Activated T-cell treated with anti-CD3 and anti-CD28 coated beads, Interleukin-2, amount 50 U/mL, for 48 hours (primary cell): Measurements from ENCODE around the gene CCNI2.

Experiments used
- DNase-seq, 2 experiments: peaks; one replicate each; pipeline ENCODE4 v3.0.0-alpha.2; 2020

Gene CCNI2

DNA sequence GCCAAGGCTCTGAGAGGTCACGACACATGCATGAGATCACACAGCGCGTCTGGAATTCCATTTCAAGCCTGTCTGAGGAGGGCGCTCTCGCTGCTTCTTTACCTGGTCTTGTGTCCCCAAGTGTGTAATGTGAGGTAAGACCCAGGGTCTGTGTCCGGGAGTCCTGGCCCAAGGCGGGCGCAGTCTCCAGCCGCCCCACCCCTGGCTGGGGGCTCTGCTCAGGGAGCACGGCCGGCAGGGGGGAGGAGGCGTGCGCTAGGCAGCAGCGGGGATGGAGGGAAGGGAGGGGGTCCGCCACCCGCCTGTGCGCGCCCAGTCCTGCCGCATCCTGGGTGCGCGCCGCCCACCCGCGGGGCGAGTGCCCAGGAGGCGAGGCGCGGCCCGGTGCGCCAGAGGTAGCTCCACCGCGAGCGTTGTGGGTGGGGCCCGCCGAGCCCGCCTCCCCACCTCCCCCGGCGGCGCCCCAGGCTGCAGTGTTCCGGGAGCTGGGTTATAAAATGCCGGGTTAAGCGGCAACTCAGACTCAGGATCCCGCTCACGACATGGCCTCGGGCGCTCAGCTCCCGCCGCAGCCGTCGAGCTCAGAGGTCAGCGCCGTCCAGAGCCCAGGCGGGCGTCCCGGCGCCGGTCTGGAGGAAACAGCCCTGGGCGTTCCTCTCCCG, at the start of gene CCNI2:
CCNI2 (plus strand) TSS at position 473 of the 662 bp plus-strand sequence; CDS start at position 543, 70 bp downstream.
- DNase-seq = peak; percentile 63 to 73

DNA sequence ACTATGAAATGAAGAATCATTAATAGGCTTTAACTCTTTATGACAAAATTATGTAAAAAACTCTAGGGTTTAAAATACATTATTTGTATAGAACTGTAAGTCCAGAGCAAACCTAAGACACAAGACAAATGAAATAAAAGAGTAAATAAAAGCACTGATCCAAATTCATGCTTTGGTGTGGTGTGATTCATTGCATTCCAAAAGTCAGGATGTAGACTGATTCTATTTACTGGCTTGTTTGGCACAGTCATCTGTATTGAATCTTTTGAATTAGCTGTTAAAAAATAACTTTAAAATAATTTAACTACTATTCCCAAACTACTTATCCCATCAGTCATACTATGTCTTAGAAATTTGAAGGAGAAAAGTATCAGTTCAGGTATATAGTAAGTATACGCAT, 42.4 kb upstream of the CCNI2 start:
- no peak for DNase-seq

DNA sequence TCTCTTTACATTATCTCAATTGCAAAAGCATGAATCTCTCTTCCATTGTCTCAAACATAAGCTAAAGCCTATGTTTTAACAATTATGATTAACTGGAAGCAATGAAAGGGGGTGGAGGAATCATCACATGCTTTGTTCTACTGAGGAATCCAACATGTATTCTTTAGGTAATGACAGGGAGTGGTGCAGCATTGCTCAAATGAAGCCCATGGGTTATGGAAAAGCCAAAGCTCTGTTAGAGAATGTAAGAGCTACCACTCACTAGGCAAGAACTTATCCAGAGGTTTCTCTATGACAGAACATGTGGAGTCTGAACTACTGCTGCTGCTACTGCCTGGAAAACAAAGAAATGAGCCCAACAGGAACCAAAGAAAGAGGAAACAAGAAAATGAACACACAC, 38.6 kb upstream of the CCNI2 start:
- DNase-seq = no peak

DNA sequence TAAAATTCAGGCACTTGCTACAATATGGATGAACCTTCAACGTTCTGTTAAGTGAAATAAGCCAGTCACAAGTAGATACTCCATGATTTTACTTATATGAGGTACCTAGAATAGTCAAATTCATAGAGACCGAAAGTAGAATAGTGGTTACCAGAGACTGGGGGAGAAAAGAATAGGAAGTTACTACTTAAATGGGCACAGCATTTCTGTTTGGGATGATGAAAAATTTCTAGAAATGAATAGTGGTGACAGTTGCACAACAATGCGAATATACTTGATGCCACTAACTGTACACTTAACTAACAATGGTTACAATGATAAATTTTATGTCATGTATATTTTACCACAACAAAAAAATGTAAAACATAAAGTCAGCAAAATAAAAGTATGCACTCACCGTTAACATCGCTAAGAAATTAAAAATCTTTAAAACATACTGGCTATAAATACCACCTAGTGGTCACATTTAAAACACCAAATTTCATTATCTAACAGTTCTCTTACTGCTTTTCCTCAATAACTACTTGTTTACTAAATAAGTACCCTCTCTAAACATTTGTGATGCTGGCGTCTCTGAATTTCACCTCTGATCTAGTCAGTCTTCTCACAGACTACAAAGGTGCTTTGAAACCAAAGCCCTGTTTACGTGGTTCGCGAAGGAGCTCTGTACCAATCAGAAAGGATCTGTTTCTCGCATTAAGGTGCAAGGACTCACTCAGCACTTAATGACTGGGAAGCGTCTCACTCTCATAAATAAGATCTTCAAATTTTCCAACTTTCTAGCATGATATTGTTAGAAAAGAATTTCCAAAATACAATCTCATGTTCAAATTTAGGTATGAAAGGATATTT, 32.5 kb upstream of the CCNI2 start:
- DNase-seq = no peak

- no peak for DNase-seq
These were observed 28.5 kb upstream of the CCNI2 start for GRCh38 chr5:132718544-132719312.

DNA sequence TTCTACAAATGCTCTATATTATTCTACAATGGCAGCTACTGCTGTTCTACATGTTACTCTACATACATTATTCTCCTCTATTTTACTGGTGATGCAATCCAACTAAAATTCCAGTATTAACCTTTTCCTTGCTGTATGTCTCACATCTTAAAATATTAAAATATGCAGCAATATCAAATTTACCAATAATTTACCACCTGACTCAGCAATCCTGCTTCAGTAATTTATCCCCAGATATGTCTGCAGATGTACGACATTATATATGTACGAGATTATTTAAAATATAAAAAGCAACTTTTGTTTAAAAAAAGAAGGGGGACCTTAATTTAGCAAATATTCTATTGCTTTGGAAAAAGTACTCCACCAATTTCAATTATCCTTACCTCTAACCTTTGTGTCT, 21.5 kb upstream of the CCNI2 start:
- DNase-seq = no peak

DNA sequence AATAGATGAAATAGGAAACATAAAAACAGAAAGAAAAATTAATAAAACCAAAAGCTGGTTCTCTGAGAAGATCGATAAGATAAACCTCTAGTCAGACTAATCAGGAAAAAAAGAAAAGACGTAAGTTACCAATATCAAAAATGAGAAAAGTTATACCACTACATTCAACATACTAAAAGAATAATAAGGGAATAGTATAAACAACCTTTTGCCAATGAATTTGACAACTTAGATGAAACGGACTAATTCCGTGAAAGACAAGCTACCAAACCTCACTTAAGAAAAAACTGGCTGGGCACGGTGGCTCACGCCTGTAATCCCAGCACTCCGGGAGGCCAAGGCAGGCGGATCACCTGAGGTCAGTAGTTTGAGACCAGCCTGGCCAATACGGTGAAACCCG, 17.3 kb upstream of the CCNI2 start:
- no peak for DNase-seq

DNA sequence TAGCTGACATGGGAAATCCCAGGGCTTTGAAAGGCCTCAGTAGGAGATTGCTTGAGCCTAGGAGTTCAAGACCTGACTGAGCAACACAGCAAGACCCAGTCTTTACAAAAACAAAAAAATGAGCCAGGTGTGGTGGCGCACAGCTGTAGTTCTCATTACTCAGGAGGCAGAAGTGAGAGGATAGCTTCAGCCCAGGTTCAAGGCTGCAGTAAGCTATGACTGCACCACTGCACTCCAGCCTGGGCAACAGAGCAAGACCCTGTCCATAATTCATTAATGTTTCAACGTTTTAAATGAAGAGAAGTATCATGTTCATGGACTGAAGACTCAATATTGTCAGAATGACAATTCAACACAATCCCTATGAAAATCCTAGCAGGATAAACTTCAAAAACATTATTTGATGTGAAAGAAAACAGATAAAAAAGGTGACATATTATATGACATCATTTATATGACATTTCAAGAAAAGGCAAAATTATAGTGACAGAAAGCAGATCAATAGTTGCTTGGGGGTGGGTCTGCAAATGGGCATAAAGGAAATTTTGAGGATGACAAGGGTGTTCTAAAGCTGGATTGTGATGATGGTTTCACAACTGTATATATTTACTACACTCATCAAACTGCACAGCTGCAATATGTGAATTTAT, 13.6 kb upstream of the CCNI2 start:
- no peak for DNase-seq

GRCh38 chr5:132734687-132735086, 12.5 kb upstream of the CCNI2 start:
- no peak for DNase-seq

DNA sequence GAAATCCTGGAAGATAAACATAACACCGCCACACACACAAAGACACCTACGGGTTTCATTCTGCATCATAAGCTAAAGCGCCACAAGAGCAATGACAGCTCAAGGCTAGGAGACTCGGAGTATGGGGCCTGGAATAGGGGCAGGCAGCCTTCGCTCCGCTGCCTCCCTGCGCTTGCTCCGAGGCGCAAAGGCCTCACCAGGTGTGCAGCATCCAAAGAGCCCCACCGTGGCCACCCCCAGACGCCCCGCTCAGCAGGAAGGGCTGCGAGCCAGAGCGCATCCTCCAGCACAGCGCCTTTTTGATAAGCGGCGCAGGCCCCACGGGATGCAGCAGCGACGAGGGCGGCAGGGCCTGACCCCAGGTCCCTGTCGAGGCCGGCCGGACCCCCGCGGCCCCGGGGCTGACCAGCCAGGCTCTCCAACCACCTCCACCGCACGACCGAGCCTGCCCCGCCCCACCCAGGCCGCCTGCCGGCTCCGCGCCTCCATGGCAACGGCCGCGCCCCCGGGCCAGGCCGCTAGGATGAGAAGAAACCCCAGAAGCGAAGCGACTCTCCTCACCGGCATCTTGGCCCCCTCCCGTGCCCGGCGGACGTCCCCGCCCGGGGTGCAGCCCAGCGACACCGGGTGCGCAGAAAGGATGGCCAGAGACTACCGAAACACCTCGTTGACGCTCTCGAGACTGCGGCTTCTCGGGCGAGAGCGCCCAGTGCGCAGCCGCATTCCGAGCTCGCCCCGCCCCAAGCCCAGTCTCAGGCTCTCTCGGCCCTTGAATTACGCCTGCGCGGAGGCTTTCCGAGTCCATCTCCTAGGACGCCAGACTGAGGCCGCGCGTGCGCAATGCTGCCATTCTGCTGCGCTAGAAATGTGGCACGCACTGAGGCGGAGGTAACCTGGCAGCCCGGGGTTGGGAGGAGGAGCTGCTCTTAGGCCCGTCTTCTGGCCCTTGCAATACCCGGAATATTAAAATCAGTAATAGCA, 10.1 kb upstream of the CCNI2 start, which contains the start of gene KIF3A:
KIF3A (minus strand) TSS at position 694 of the 981 bp plus-strand sequence; CDS start at position 567, 127 bp downstream.
- DNase-seq = peak; percentile 99

- no peak for DNase-seq
These were observed 9.1 kb upstream of the CCNI2 start for GRCh38 chr5:132737982-132738681.

- DNase-seq = no peak
These were observed 8.0 kb upstream of the CCNI2 start for GRCh38 chr5:132739232-132739631.

- no peak for DNase-seq
These were observed 5.1 kb upstream of the CCNI2 start for GRCh38 chr5:132742158-132742557.

- DNase-seq = no peak
These were observed 4.6 kb upstream of the CCNI2 start for GRCh38 chr5:132742626-132743025.

- no peak for DNase-seq
These were observed 2.6 kb upstream of the CCNI2 start for GRCh38 chr5:132744659-132745058.

- DNase-seq = no peak
These were observed 653 bp upstream of the CCNI2 start for GRCh38 chr5:132746592-132746953.

DNA sequence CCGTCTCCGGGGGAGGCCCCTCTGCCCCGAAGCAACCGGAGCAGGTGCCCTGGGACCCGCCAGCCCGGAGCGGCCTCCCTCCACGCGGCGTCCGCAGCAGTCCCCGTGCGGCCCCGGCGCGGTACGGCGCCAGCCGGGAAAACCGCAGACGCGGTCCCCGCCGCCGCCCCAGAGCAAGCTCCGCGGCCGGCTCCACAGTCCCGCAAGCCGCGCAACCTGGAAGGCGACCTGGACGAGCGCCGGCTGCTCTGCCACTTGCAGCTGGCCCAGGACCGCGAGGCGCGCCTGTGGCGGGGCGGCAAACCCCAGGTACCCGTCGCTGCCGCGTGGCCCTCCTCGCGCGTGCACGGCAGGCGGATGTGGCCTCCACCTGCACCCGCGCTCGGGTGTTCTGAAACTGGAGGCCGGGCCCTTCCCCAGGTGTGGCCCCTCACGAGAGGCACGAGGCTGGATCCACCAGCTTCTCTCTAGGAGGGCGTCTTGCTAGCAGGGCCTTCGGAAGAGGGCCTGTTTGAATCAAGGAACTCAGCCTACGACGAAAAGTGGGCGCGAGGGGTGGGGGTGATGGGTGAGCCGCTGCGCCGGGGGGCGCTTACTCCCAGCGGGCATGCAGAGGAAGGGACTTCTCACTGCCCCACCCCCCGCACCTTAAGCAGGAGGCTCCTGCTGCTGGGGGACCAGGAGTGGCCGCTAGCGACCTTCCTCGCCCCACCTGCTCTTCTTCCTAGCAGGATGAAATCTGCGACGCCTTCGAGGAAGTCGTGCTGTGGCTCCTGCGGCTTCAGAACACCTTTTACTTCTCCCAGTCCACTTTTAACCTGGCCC, 602 bp downstream of the CCNI2 start:
- peak; percentile 50 to 64 for DNase-seq

DNA sequence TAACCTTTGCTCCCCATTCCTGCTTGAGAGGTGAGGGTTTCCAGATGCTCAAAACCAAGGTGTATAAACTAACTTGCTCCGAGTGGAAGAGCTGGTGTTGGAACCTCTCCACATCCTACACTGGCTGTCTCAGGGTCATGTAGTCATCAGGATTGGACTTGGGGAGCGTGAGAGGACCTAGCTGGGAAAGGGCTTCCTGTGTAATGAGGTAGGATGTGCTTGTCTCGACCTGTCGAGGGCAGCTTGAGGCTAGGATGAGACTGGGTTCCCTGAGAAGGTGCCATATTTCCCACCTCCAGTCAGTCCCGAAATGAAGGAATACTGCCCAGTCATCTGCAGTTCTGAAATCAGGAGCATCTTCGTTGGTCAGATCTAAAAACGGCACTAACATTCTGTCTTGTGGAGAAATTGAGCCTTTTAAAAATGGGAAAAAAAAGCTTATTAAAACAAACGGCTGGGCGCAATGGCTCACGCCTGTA, 1.3 kb downstream of the CCNI2 start:
- DNase-seq = no peak

GRCh38 chr5:132749506-132749905, 2.3 kb downstream of the CCNI2 start:
- DNase-seq = peak in 1 of 2 experiments; percentile 16
